Measurements from ENCODE around the gene CDH13. TPM values are rescaled to one million over a fixed set of nuclear protein-coding genes. Genes with fewer than 3 reads are reported as not detected.

CDH13 gene
- total and polyA plus RNA-seq, 2 donors (not counting 3 experiments of a cell fraction or from before 2014, with no cell fraction given): 96.6 to 124 TPM

DNA sequence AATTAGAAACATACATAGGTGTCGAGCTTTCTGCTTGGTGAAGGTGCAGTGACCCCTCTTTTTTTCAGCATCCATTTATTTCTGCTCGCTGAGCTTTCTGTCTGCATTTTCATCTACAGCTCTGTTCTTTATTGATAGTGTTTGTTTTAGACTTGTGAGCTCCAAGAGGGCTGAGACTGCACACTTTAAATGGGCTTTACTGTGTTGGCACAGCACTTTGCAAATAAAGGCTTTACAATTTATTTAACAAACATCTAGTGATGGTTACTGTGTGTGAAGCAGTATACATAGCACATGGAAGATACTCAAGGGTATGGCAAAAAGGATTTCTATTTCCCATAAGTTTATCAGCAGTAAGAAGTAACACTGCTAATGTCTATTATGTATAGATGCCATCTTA is 617.3 kb downstream of the CDH13 start:
- CTCF ChIA-PET: no interaction called here

DNA sequence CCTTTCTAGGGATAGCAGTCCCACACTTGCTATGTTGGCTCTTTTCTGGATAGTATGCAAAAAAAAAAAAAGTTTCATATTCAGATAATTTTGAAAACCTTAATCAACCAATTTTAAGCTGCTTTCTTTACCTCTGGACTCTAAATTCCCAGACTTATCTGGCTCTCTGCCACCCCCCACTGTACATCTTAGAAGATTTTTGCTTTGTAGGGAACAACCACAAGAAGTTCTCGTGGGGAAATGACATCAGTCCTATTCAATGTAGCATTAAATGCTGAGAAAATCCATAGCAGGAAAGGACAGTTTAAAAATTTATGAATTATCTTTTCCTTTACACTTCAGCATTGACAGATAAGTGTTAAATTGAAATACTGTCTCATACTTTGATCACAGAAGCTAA is 618.3 kb downstream of the CDH13 start:
- no peaks in the 10 kb centered on the region for H3K4me1 ChIP-seq (ENCODE audit: control insufficient read depth, extremely low read depth, insufficient read depth, low read length)
- dilution Hi-C loops (cut with MboI; ENCODE audit: extremely low pct_ligation_motif_present, low sequenced_read_pairs): no loop called here

More for the DNA sequence above, 617.3 kb downstream of the CDH13 start:
- no TSS peak for BruUV-seq (replicated peaks)
- no peak overlapping the region for H3K9ac ChIP-seq (replicated peaks; ENCODE audit: extremely low read depth, insufficient read depth, low read length)
- no peak overlapping the region for H3K27ac ChIP-seq (ENCODE audit: insufficient read depth, low read depth, low read length)
- H4K20me1 ChIP-seq (replicated peaks; ENCODE audit: control insufficient read depth, extremely low read depth, insufficient read depth, low read length): no peaks in the 10 kb centered on the region
- intact Hi-C loops (cut with micrococcal nuclease) (no loop called here), dilution Hi-C loops (cut with MboI; ENCODE audit: extremely low pct_ligation_motif_present, low sequenced_read_pairs) (no loop called here)
- no peak overlapping the region for H3K4me2 ChIP-seq (ENCODE audit: insufficient read depth, low read length)
- no peak for TF ChIP-seq POLR2A (IDR thresholded peaks at IDR 0.05; ENCODE audit: low read depth, low read length)
- DNase-seq (ENCODE audit: low read depth, low spot score) (no peak), FAIRE-seq (no peak)
- H2AFZ ChIP-seq (ENCODE audit: low read depth, low read length): no peak overlapping the region
- H3K4me3 ChIP-seq (replicated peaks in 1 of 3; ENCODE audit: insufficient read depth in 1 of 3, low read depth in 1 of 3, low read length in 3 of 3): no peak overlapping the region
- POLR2A ChIA-PET: no interaction called here
- H3K27me3 ChIP-seq (ENCODE audit: control insufficient read depth in 2 of 2, insufficient read depth in 2 of 2, low read length in 2 of 2): no peaks in the 10 kb centered on the region
- H3K4me1 ChIP-seq (ENCODE audit: control insufficient read depth, extremely low read depth, insufficient read depth, low read length): no peaks in the 10 kb centered on the region
- no peaks in the 10 kb centered on the region for H3K9me3 ChIP-seq (replicated peaks; ENCODE audit: control insufficient read depth, insufficient read depth, low read length)
- H3K79me2 ChIP-seq (ENCODE audit: control insufficient read depth, insufficient read depth, low read length): no peaks in the 10 kb centered on the region
- H3K9me1 ChIP-seq (replicated peaks; ENCODE audit: control insufficient read depth, extremely low read depth, insufficient read depth, low read length): no peaks in the 10 kb centered on the region
- H3K36me3 ChIP-seq (ENCODE audit: control insufficient read depth in 2 of 2, extremely low read depth in 1 of 2, insufficient read depth in 2 of 2, low read length in 2 of 2): no peaks in the 10 kb centered on the region

More for the DNA sequence above, 618.3 kb downstream of the CDH13 start:
- ChIA-PET POLR2A (no interaction called here), CTCF (no interaction called here)
- no peaks in the 10 kb centered on the region for H3K9me3 ChIP-seq (replicated peaks; ENCODE audit: control insufficient read depth, insufficient read depth, low read length)
- no peaks in the 10 kb centered on the region for H3K79me2 ChIP-seq (ENCODE audit: control insufficient read depth, insufficient read depth, low read length)
- H3K36me3 ChIP-seq (ENCODE audit: control insufficient read depth in 2 of 2, extremely low read depth in 1 of 2, insufficient read depth in 2 of 2, low read length in 2 of 2): no peaks in the 10 kb centered on the region
- H3K27me3 ChIP-seq (ENCODE audit: control insufficient read depth in 2 of 2, insufficient read depth in 2 of 2, low read length in 2 of 2): no peaks in the 10 kb centered on the region
- no peak for DNase-seq (ENCODE audit: low read depth, low spot score)
- intact Hi-C loops (cut with micrococcal nuclease): no loop called here
- no peak for FAIRE-seq
- no peak overlapping the region for H2AFZ ChIP-seq (ENCODE audit: low read depth, low read length)
- H3K9ac ChIP-seq (replicated peaks; ENCODE audit: extremely low read depth, insufficient read depth, low read length): no peak overlapping the region
- TF ChIP-seq POLR2A (IDR thresholded peaks at IDR 0.05; ENCODE audit: low read depth, low read length) (no peak), MYC (IDR thresholded peaks at IDR 0.05; ENCODE audit: low read depth, low read length) (no peak), GATA2 (IDR thresholded peaks at IDR 0.05; ENCODE audit: insufficient read depth, insufficient read length, low read depth, low read length) (no peak), JUN (IDR thresholded peaks at IDR 0.05; ENCODE audit: borderline replicate concordance, insufficient read depth, insufficient read length, low read depth) (no peak), FOS (IDR thresholded peaks at IDR 0.05; ENCODE audit: borderline replicate concordance, insufficient read depth, low read length) (no peak)
- TF ChIP-seq, protein P1, sequence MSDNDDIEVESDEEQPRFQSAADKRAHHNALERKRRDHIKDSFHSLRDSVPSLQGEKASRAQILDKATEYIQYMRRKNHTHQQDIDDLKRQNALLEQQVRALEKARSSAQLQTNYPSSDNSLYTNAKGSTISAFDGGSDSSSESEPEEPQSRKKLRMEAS (IDR thresholded peaks at IDR 0.05; ENCODE audit: insufficient read depth, insufficient read length): no peak
- no peaks in the 10 kb centered on the region for H4K20me1 ChIP-seq (replicated peaks; ENCODE audit: control insufficient read depth, extremely low read depth, insufficient read depth, low read length)
- no peak overlapping the region for H3K27ac ChIP-seq (ENCODE audit: insufficient read depth, low read depth, low read length)
- H3K9me1 ChIP-seq (replicated peaks; ENCODE audit: control insufficient read depth, extremely low read depth, insufficient read depth, low read length): no peaks in the 10 kb centered on the region
- no peak overlapping the region for H3K4me2 ChIP-seq (ENCODE audit: insufficient read depth, low read length)
- no peak overlapping the region for H3K4me3 ChIP-seq (replicated peaks in 1 of 3; ENCODE audit: insufficient read depth in 1 of 3, low read depth in 1 of 3, low read length in 3 of 3)
- BruUV-seq (replicated peaks): no TSS peak

Measured in endothelial cell of umbilical vein (primary cell).